GM21786 (cell line): ENCODE results near the gene SLCO4A1.

Source experiments
- ATAC-seq: cut with Tn5 transposase; IDR thresholded peaks from one replicate; pipeline ENCODE4 v1.9.1; 2021; ENCODE audit not compliant: unreplicated experiment

Gene SLCO4A1

GRCh38 chr20:62696989-62697388 is 54.7 kb downstream of the SLCO4A1 start:
- no peak for ATAC-seq

GRCh38 chr20:62697468-62697912 is 55.2 kb downstream of the SLCO4A1 start:
- no peak for ATAC-seq

- no peak for ATAC-seq
Observed at GRCh38 chr20:62698231-62698630, 55.9 kb downstream of the SLCO4A1 start.

GRCh38 chr20:62699296-62699695 is 57.0 kb downstream of the SLCO4A1 start:
- ATAC-seq = no peak

- no peak for ATAC-seq
Observed at GRCh38 chr20:62699741-62700140, 57.4 kb downstream of the SLCO4A1 start.

- no peak for ATAC-seq
Observed at GRCh38 chr20:62700261-62700930, 58.1 kb downstream of the SLCO4A1 start.

GRCh38 chr20:62701161-62702012 is 59.1 kb downstream of the SLCO4A1 start:
- ATAC-seq = no peak

GRCh38 chr20:62702013-62702300 is 59.7 kb downstream of the SLCO4A1 start:
- no peak for ATAC-seq

- ATAC-seq = no peak
Observed at GRCh38 chr20:62702895-62703852, 60.9 kb downstream of the SLCO4A1 start.

- ATAC-seq = no peak
Observed at GRCh38 chr20:62703853-62704228, 61.5 kb downstream of the SLCO4A1 start.

GRCh38 chr20:62704341-62704948 is 62.1 kb downstream of the SLCO4A1 start:
- no peak for ATAC-seq

- ATAC-seq = no peak
Observed at GRCh38 chr20:62705627-62706026, 63.3 kb downstream of the SLCO4A1 start.

GRCh38 chr20:62706344-62706743 is 64.0 kb downstream of the SLCO4A1 start:
- ATAC-seq = no peak

GRCh38 chr20:62706857-62707256 is 64.6 kb downstream of the SLCO4A1 start:
- ATAC-seq = no peak

- ATAC-seq = no peak
Observed at GRCh38 chr20:62707276-62707920, 65.1 kb downstream of the SLCO4A1 start.

- no peak for ATAC-seq
Observed at GRCh38 chr20:62707921-62708521, 65.7 kb downstream of the SLCO4A1 start.

- ATAC-seq = no peak
Observed at GRCh38 chr20:62708591-62709536, 66.6 kb downstream of the SLCO4A1 start, which contains the start of gene NTSR1. Gene NTSR1 (plus strand): TSS chr20:62708836. CDS start chr20:62709208, 372 bp downstream.

- no peak for ATAC-seq
Observed at GRCh38 chr20:62709537-62709905, 67.2 kb downstream of the SLCO4A1 start.
